OCI-LY3 (cell line): ENCODE data around the gene C19orf81.
"Not testable (repeated sequence)": the region's sequence is repeated elsewhere in the genome, so short reads cannot be mapped to it uniquely, and the experiment has no call there.

ENCODE experiments used
- H2AFZ ChIP-seq: fragments of 200-600, 300-600 bp; shearing (Covaris generic); 2 replicates; pipeline ENCODE4 v1.6.0; 2014; ENCODE audit warnings: antibody characterized with exemption, low read depth, low read length
- H3K27ac ChIP-seq: fragments of 200-600, 300-600 bp; sonication (generic); 2 replicates; pipeline ENCODE4 v1.5.1; 2014; ENCODE audit warnings: mild to moderate bottlenecking, low read length, moderate library complexity, mixed read lengths
- H3K27me3 ChIP-seq: fragments of 200-600, 300-600 bp; sonication (generic); 2 replicates; pipeline ENCODE4 v1.6.1; 2014; ENCODE audit warnings: low read depth, low read length, mixed read lengths
- H3K36me3 ChIP-seq: fragments of 200-600, 300-600 bp; sonication (generic); replicated peaks from 2 replicates; pipeline ENCODE3; 2014; ENCODE audit warnings: low read depth, low read length, mixed read lengths
- H3K4me1 ChIP-seq: fragments of 300-600, 200-600 bp; sonication (generic); 2 replicates; pipeline ENCODE4 v1.6.1; 2014; ENCODE audit warnings: low read length, mixed read lengths
- H3K4me2 ChIP-seq: fragments of 200-600, 300-600 bp; sonication (generic); 2 replicates; pipeline ENCODE4 v1.6.1; 2014; ENCODE audit warnings: low read length, mixed read lengths
- H3K4me3 ChIP-seq: fragments of 300-600, 200-600 bp; sonication (generic); 2 replicates; pipeline ENCODE4 v1.5.1; 2014; ENCODE audit warnings: antibody characterized with exemption, mild to moderate bottlenecking, low read length, moderate library complexity
- H3K79me2 ChIP-seq: fragments of 300-600, 200-600 bp; shearing (Covaris generic); 2 replicates; pipeline ENCODE4 v1.6.1; 2014; ENCODE audit warnings: mild to moderate bottlenecking, low read length, mixed read lengths
- H3K9ac ChIP-seq: fragments of 300-600, 200-600 bp; shearing (Covaris generic); 2 replicates; pipeline ENCODE4 v1.6.0; 2014; ENCODE audit warnings: mild to moderate bottlenecking, low read length, moderate library complexity
- H3K9me3 ChIP-seq: fragments of 200-600, 300-600 bp; shearing (Covaris generic); 2 replicates; pipeline ENCODE4 v1.6.1; 2014; ENCODE audit warnings: low read length, mixed read lengths; ENCODE audit not compliant: insufficient read depth
- H4K20me1 ChIP-seq: fragments of 200-600, 300-600 bp; sonication (generic); 2 replicates; pipeline ENCODE4 v1.6.1; 2016; ENCODE audit warnings: low read length, mixed read lengths; ENCODE audit not compliant: insufficient read depth
- CTCF ChIP-seq: fragments of 200-600, 300-600 bp; sonication (generic); IDR thresholded peaks from 2 replicates; pipeline ENCODE4 v1.5.1; 2014; ENCODE audit warnings: antibody characterized with exemption, low read length, low read depth
- EZH2phosphoT487 ChIP-seq: fragments of 200-600 bp; shearing (Covaris generic); IDR thresholded peaks from 2 replicates; pipeline ENCODE4 v1.6.1; 2018; ENCODE audit warnings: antibody characterized with exemption, mixed run types, low read depth

C19orf81 gene

GRCh38 chr19:50607874-50608785 is 41.1 kb upstream of the C19orf81 start:
- TF ChIP-seq CTCF, result no peak
- no peak for TF ChIP-seq EZH2phosphoT487
- H3K4me3 ChIP-seq, result no peak overlapping the region
- no peak overlapping the region for H3K4me2 ChIP-seq
- no peak overlapping the region for H3K27ac ChIP-seq
- no peaks in the 10 kb centered on the region for H3K27me3 ChIP-seq
- no peaks in the 10 kb centered on the region for H3K9me3 ChIP-seq
- H3K4me1 ChIP-seq, result peaks cover 7% of the 10 kb centered on the region; the same call in 1 of the 2 replicates
- no peak overlapping the region for H2AFZ ChIP-seq
- H4K20me1 ChIP-seq, result no peaks in the 10 kb centered on the region
- no peaks in the 10 kb centered on the region for H3K79me2 ChIP-seq
- no peaks in the 10 kb centered on the region for H3K36me3 ChIP-seq
- H3K9ac ChIP-seq, result no peak overlapping the region

GRCh38 chr19:50612504-50613404 is 36.5 kb upstream of the C19orf81 start:
- H3K4me2 ChIP-seq, result peak overlapping the region; percentile 12; the same call in 1 of the 2 replicates
- H3K9ac ChIP-seq, H3K9me3 ChIP-seq: not testable (repeated sequence)

DNA sequence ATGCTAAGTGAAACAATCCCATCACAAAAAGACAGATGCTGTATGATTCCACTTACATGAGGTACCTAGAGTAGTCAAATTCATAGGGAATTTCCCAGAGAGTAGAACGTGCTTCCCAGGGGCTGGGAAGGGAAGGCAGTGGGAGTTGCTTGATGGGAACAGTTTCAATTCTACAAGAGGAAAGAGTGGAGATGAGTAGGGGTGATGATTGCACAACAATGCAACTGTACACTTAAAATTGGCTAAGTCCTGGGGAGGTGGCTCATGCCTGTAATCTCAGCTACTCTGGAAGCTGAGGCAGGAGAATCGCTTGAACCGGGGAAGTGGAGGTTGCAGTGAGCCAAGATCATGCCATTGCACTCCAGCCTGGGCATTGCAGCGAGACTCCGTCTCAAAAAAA is 30.9 kb upstream of the C19orf81 start:
- H4K20me1 ChIP-seq, H2AFZ ChIP-seq, H3K27me3 ChIP-seq, H3K79me2 ChIP-seq, H3K4me2 ChIP-seq, H3K36me3 ChIP-seq, H3K9me3 ChIP-seq, H3K27ac ChIP-seq, H3K4me3 ChIP-seq, H3K4me1 ChIP-seq, H3K9ac ChIP-seq: not testable (repeated sequence)

More at GRCh38 chr19:50612504-50613404, 36.5 kb upstream of the C19orf81 start:
- H3K4me1 ChIP-seq, H4K20me1 ChIP-seq, H2AFZ ChIP-seq, H3K36me3 ChIP-seq, H3K4me3 ChIP-seq, H3K27me3 ChIP-seq, H3K27ac ChIP-seq, H3K79me2 ChIP-seq: not testable (repeated sequence)

DNA sequence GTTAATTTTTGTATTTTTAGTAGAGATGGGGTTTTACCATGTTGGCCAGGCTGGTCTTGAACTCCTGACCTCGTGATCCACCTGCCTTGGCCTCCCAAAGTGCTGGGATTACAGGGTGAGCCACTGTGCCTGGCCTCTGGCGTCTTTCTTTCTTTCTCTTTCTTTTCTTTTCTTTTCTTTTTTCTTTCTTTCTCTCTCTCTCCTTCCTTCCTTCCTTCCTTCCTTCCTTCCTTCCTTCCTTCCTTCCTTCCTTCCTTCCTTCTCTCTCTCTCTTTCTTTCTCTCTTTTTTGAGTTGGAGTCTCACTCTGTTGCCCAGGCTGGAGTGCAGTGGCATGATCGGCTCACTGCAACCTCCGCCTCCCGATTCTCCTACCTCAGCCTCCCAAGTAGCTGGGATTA is 30.1 kb upstream of the C19orf81 start:
- H3K4me2 ChIP-seq, H3K4me3 ChIP-seq, H3K27ac ChIP-seq, H3K79me2 ChIP-seq, H4K20me1 ChIP-seq, H3K9me3 ChIP-seq, H3K9ac ChIP-seq, H2AFZ ChIP-seq, H3K27me3 ChIP-seq, H3K4me1 ChIP-seq, H3K36me3 ChIP-seq: not testable (repeated sequence)

- H3K9me3 ChIP-seq, H3K4me3 ChIP-seq, H3K27me3 ChIP-seq, H3K36me3 ChIP-seq, H2AFZ ChIP-seq, H3K27ac ChIP-seq, H3K4me1 ChIP-seq, H3K9ac ChIP-seq, H3K4me2 ChIP-seq, H4K20me1 ChIP-seq, H3K79me2 ChIP-seq: not testable (repeated sequence)
These were observed 28.8 kb upstream of the C19orf81 start for GRCh38 chr19:50620394-50620906.
